B cell (primary cell): ENCODE results near the gene TMEM147.

ENCODE experiments used
- EZH2 ChIP-seq: IDR thresholded peaks from 2 replicates; pipeline ENCODE4 v1.6.1; 2012; ENCODE audit warnings: borderline replicate concordance, low read depth, mild to moderate bottlenecking, moderate library complexity, low read length; ENCODE audit not compliant: insufficient read depth, poor library complexity, severe bottlenecking
- TF ChIP-seq, protein P1 (sequence below): fragments of 200-600 bp; IDR thresholded peaks from one replicate; pipeline ENCODE4 v1.8.0; 2022; ENCODE audit warnings: antibody characterized with exemption, mild to moderate bottlenecking

- TF ChIP-seq, protein P1, sequence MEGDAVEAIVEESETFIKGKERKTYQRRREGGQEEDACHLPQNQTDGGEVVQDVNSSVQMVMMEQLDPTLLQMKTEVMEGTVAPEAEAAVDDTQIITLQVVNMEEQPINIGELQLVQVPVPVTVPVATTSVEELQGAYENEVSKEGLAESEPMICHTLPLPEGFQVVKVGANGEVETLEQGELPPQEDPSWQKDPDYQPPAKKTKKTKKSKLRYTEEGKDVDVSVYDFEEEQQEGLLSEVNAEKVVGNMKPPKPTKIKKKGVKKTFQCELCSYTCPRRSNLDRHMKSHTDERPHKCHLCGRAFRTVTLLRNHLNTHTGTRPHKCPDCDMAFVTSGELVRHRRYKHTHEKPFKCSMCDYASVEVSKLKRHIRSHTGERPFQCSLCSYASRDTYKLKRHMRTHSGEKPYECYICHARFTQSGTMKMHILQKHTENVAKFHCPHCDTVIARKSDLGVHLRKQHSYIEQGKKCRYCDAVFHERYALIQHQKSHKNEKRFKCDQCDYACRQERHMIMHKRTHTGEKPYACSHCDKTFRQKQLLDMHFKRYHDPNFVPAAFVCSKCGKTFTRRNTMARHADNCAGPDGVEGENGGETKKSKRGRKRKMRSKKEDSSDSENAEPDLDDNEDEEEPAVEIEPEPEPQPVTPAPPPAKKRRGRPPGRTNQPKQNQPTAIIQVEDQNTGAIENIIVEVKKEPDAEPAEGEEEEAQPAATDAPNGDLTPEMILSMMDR = no peak
- TF ChIP-seq EZH2 = no peak
Measured at GRCh38 chr19:35540356-35540927, 5.0 kb upstream of the TMEM147 start.
